ENCODE measurements around the gene UQCRFS1. TPM values are rescaled to one million over a fixed set of nuclear protein-coding genes. Genes with fewer than 3 reads are reported as not detected.

Gene UQCRFS1
- 10 to 100 TPM; 26.9 to 33.1 (median 27.1) TPM for total RNA-seq

GRCh38 chr19:29212648-29213573 lies at the start of gene UQCRFS1:
Gene UQCRFS1 (minus strand): TSS chr19:29213151. CDS start chr19:29213118, 33 bp downstream.
- DNase-seq (ENCODE audit: low spot score in 2 of 2) = peak; percentile 90 to 92
- peak within 1 kb of the TSS; percentile 88 to 94 for H3K27ac ChIP-seq
- peaks cover 0 to 9% of the 10 kb centered on the region in 2 donors for H3K4me1 ChIP-seq
- no peaks in the 10 kb centered on the region for H3K9me3 ChIP-seq
- TF ChIP-seq POLR2AphosphoS5 (IDR thresholded peaks at IDR 0.05) (peak; percentile 79 to 97 (median 81)), POLR2A (IDR thresholded peaks at IDR 0.05) (peak; percentile 73)
- TF ChIP-seq, protein P1, sequence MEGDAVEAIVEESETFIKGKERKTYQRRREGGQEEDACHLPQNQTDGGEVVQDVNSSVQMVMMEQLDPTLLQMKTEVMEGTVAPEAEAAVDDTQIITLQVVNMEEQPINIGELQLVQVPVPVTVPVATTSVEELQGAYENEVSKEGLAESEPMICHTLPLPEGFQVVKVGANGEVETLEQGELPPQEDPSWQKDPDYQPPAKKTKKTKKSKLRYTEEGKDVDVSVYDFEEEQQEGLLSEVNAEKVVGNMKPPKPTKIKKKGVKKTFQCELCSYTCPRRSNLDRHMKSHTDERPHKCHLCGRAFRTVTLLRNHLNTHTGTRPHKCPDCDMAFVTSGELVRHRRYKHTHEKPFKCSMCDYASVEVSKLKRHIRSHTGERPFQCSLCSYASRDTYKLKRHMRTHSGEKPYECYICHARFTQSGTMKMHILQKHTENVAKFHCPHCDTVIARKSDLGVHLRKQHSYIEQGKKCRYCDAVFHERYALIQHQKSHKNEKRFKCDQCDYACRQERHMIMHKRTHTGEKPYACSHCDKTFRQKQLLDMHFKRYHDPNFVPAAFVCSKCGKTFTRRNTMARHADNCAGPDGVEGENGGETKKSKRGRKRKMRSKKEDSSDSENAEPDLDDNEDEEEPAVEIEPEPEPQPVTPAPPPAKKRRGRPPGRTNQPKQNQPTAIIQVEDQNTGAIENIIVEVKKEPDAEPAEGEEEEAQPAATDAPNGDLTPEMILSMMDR (IDR thresholded peaks at IDR 0.05) = no peak
- H3K27me3 ChIP-seq = no peaks in the 10 kb centered on the region
- intact Hi-C loops (cut with DNase I; ENCODE audit: low total_unique reads) = no loop called here
- H3K4me3 ChIP-seq = peak within 1 kb of the TSS; percentile 68 to 97 (median 78)
- H3K36me3 ChIP-seq = no peaks in the 10 kb centered on the region

DNA sequence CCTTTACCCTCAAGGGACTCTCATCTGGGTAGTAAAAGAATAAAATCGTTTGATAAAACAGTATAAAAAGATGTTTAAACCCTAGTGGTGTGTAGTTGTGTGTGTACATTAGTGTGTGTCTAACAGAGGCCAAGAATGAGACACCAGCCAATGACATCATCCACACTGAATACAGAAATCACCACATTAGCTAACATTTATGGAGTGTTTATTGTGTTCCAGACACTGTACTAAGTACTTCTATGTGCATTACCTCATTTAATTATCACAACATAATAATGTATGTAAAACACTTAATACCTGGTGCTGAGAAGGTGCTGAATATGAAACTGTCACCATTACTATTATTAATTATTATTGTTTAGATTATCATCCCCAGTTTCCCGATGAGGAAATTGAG lies 49.1 kb upstream of the UQCRFS1 start:
- Histone ChIP-seq H3K9me3 (no peaks in the 10 kb centered on the region), H3K27me3 (peaks cover 2 to 12% of the 10 kb centered on the region in 2 donors), H3K27ac (no peak overlapping the region), H3K4me1 (no peaks in the 10 kb centered on the region), H3K36me3 (no peaks in the 10 kb centered on the region), H3K4me3 (no peak overlapping the region)
- TF ChIP-seq, protein P1 (IDR thresholded peaks at IDR 0.05) = no peak
- no peak for TF ChIP-seq POLR2A (IDR thresholded peaks at IDR 0.05)
- TF ChIP-seq POLR2AphosphoS5 (IDR thresholded peaks at IDR 0.05) = no peak
- intact Hi-C loops (cut with DNase I; ENCODE audit: low total_unique reads) = no loop called here
- DNase-seq (ENCODE audit: low spot score in 2 of 2) = no peak

- no peaks in the 10 kb centered on the region for H3K9me3 ChIP-seq
- intact Hi-C loops (cut with DNase I; ENCODE audit: low total_unique reads) = no loop called here
- TF ChIP-seq, protein P1 (IDR thresholded peaks at IDR 0.05) = peak in 1 of 3 donors; percentile 13
- TF ChIP-seq POLR2AphosphoS5 (IDR thresholded peaks at IDR 0.05) = no peak
- TF ChIP-seq POLR2A (IDR thresholded peaks at IDR 0.05) = no peak
- H3K36me3 ChIP-seq = no peaks in the 10 kb centered on the region
- no peaks in the 10 kb centered on the region for H3K4me1 ChIP-seq
- no peak overlapping the region for H3K4me3 ChIP-seq
- no peak for DNase-seq (ENCODE audit: low spot score in 2 of 2)
- peaks cover 0 to 8% of the 10 kb centered on the region in 2 donors for H3K27me3 ChIP-seq
- no peak overlapping the region for H3K27ac ChIP-seq
Observed at GRCh38 chr19:29260477-29261317, 47.7 kb upstream of the UQCRFS1 start.

GRCh38 chr19:29259867-29260281 lies 46.9 kb upstream of the UQCRFS1 start:
- intact Hi-C loops (cut with DNase I; ENCODE audit: low total_unique reads) = no loop called here
- Histone ChIP-seq H3K27ac (no peak overlapping the region), H3K9me3 (no peaks in the 10 kb centered on the region), H3K4me3 (no peak overlapping the region), H3K27me3 (peaks cover 0 to 2% of the 10 kb centered on the region in 2 donors), H3K4me1 (no peaks in the 10 kb centered on the region), H3K36me3 (no peaks in the 10 kb centered on the region)
- DNase-seq (ENCODE audit: low spot score in 2 of 2) = no peak
- TF ChIP-seq POLR2AphosphoS5 (IDR thresholded peaks at IDR 0.05) = no peak
- TF ChIP-seq POLR2A (IDR thresholded peaks at IDR 0.05) = no peak
- TF ChIP-seq, protein P1 (IDR thresholded peaks at IDR 0.05) = no peak

All from breast epithelium (tissue), 4 donors.